ENCODE measurements around the gene HAGH.
"Not testable (repeated sequence)": the region's sequence is repeated elsewhere in the genome, so short reads cannot be mapped to it uniquely, and the experiment has no call there.

The HAGH gene

GRCh38 chr16:1826691-1827573, at the start of gene HAGH, which contains the start of gene FAHD1:
HAGH (minus strand) TSS chr16:1826825; CDS start chr16:1826787, 38 bp downstream.
FAHD1 (plus strand) TSS chr16:1827206; CDS start chr16:1827239, 33 bp downstream.
- no peak for TF ChIP-seq ZNF274 (IDR thresholded peaks at IDR 0.05; ENCODE audit: low read depth, low read length)
- H3K4me3 ChIP-seq (ENCODE audit: low read length), result peak within 1 kb of the TSS; percentile 95

GRCh38 chr16:1876066-1876465, 49.4 kb upstream of the HAGH start:
- H3K4me3 ChIP-seq (ENCODE audit: low read length), result not testable (repeated sequence)

GRCh38 chr16:1874854-1875253, 48.2 kb upstream of the HAGH start:
- TF ChIP-seq ZNF274 (IDR thresholded peaks at IDR 0.05; ENCODE audit: low read depth, low read length), result no peak
- H3K4me3 ChIP-seq (ENCODE audit: low read length), result no peak overlapping the region

- H3K4me3 ChIP-seq (ENCODE audit: low read length), result no peak within 1 kb of the TSS; the same call in 1 of the 2 replicates
- no peak for TF ChIP-seq ZNF274 (IDR thresholded peaks at IDR 0.05; ENCODE audit: low read depth, low read length)
Measured at GRCh38 chr16:1871974-1872635, 45.5 kb upstream of the HAGH start, which contains the start of gene MEIOB. MEIOB (minus strand) TSS chr16:1872164; CDS start chr16:1868175, 3,989 bp downstream.

GRCh38 chr16:1870365-1871082, 43.9 kb upstream of the HAGH start:
- no peak overlapping the region for H3K4me3 ChIP-seq (ENCODE audit: low read length)
- no peak for TF ChIP-seq ZNF274 (IDR thresholded peaks at IDR 0.05; ENCODE audit: low read depth, low read length)

- no peak overlapping the region for H3K4me3 ChIP-seq (ENCODE audit: low read length)
- no peak for TF ChIP-seq ZNF274 (IDR thresholded peaks at IDR 0.05; ENCODE audit: low read depth, low read length)
Measured at GRCh38 chr16:1865902-1866690, 39.5 kb upstream of the HAGH start.

- no peak for TF ChIP-seq ZNF274 (IDR thresholded peaks at IDR 0.05; ENCODE audit: low read depth, low read length)
- H3K4me3 ChIP-seq (ENCODE audit: low read length), result no peak overlapping the region
Measured at GRCh38 chr16:1863681-1864460, 37.2 kb upstream of the HAGH start.

- no peak overlapping the region for H3K4me3 ChIP-seq (ENCODE audit: low read length)
Measured at GRCh38 chr16:1862394-1862793, 35.8 kb upstream of the HAGH start.

GRCh38 chr16:1861730-1862129, 35.1 kb upstream of the HAGH start:
- TF ChIP-seq ZNF274 (IDR thresholded peaks at IDR 0.05; ENCODE audit: low read depth, low read length), result no peak
- no peak overlapping the region for H3K4me3 ChIP-seq (ENCODE audit: low read length)

More at GRCh38 chr16:1862394-1862793, 35.8 kb upstream of the HAGH start:
- no peak for TF ChIP-seq ZNF274 (IDR thresholded peaks at IDR 0.05; ENCODE audit: low read depth, low read length)

GRCh38 chr16:1859650-1860049, 33.0 kb upstream of the HAGH start:
- no peak overlapping the region for H3K4me3 ChIP-seq (ENCODE audit: low read length)
- no peak for TF ChIP-seq ZNF274 (IDR thresholded peaks at IDR 0.05; ENCODE audit: low read depth, low read length)

- no peak for TF ChIP-seq ZNF274 (IDR thresholded peaks at IDR 0.05; ENCODE audit: low read depth, low read length)
- no peak overlapping the region for H3K4me3 ChIP-seq (ENCODE audit: low read length)
Measured at GRCh38 chr16:1858189-1858865, 31.7 kb upstream of the HAGH start.

GRCh38 chr16:1857433-1858097, 30.9 kb upstream of the HAGH start:
- no peak for TF ChIP-seq ZNF274 (IDR thresholded peaks at IDR 0.05; ENCODE audit: low read depth, low read length)
- H3K4me3 ChIP-seq (ENCODE audit: low read length), result no peak overlapping the region

Measured in GM08714 (cell line).